NCI-H146 (cell line): ENCODE measurements around the gene RPGR.

Experiments used
- DNase-seq: peaks from one replicate; lab custom pipeline; 2025; lab: John Stamatoyannopoulos, UW

The RPGR gene

DNA sequence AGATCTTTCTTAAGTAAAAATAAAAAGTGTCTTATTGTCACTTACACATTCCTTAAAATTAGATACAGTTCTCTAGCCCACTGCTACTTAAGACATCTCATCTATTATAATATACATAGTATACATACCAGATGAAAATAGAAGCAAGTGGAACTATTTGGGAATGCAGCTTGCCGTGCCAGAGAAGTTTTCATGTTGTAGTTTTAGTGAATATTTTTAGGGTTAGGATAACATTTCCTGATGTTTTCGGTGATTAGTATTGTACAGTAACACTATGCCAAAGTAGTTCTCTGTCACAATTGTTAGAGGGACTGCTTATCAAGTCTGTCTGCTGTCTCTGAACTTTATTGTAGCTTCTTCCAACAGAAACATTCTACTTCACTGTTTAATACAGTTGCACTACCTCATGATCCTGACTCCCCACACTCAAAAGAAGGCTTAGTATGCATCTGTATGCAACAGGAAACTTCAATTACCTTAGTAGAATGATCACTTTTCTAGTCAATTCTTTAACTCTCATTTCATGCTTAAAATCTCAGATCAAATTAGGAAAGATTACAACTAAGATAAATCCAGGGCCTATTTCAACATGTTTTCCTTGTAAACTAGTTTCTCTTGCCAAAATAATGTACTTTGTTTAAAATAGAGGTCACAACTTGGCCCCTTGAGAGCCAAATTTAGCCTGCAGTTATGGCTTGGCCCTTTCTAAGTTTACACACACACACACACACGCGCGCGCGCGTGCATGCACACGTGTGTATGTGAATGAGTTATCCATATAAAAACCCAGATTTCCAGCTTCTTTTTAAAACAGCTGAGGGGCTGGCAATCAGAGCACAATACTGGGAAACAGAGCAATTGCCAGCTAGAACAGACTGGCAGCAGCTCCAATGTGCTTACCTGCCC lies 64.3 kb downstream of the RPGR start:
- DNase-seq, result no peak

DNA sequence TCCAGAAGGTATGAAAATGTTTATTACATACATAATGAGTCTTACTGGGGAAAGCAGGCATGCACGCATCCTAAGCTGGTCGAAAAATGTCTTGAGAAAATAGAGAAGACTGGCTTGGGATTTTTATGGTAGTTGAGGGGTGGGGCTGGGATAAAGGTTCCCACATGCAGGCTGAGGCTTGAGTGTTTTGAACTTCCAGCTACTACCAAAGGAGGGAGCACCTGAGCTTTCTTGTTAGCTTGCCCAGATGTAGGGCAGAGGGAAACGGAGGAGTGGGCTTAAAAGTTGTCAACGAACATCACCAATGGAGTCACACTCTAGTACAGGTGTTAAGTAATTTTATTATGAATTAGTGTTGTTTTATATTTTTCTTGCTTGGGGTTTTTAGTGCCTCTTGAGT lies 67.1 kb downstream of the RPGR start:
- DNase-seq, result peak; percentile 4

DNA sequence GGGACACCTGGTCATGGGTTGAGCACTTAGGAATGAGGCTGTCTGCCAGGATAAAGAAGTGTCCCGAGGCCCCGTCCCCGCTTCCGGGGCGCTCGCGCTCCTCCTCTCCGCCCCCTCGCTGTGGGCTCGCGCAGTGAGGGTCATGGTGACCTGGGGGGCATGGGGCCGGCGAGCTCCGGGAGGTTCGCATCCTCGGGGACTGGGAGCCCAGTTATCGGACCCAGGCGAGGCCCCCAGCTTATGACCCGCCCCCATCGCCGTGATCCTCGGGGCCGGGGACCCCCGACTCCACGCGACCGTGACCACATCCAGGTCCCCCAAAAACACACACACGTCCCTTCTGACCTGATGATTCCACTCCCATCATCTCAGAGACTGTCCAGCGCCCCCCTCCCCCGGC lies 71.3 kb downstream of the RPGR start:
- no peak for DNase-seq

DNA sequence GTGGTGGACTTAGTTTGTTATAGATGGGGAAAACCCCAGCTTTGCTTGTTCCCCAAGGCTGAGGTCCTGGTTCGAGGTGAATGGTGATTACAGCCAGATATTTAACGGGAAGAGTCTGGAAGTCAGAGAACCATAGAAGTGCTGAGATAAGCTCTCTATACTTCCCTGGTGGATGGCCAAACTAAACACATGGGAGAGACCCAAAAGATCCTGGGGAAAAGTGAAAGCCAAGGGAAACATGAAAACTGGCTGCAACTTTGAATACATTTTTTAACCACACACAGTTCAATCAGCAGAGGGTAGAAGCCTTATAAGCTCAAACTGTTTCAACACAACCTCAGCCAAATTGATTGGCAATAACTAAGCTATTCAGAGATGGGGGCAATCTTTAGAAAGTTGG lies 77.3 kb downstream of the RPGR start:
- no peak for DNase-seq

DNA sequence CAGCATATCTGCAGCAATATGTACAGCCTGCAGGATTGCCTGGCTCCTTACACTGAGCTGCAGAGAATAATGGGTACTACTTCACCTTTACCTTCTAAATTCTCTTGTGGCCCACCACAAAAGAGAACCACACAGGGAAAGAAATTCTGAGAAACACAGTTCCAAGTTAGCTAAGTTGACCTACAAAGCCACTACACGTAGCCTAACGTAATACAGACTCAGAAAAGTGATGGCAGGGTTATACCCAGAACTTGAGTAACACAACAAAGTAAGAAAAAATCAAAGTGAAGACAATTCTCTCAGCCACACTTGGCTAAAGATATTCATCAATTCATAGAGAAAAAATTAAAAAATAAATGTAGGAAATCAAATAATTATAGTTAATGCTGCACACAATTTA lies 80.3 kb downstream of the RPGR start:
- no peak for DNase-seq

DNA sequence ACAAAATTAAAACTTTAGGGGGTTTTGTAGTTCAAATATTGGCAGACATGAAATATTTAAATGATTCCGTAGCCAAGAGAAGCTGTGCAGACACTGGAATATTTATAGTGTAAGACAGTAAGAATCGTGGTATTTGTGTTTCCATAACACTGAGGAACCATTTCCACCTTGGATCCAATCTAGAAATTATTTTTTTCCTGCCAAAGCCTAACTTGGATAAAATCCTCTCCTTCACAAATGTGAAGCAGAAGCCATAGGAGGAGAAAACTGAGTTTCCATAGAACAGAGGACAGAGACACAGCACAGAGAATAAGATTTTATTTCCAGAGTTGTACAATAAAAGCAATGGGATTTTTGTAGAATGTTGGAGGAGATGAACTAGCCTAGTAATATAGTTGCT lies 86.8 kb downstream of the RPGR start:
- DNase-seq, result no peak

DNA sequence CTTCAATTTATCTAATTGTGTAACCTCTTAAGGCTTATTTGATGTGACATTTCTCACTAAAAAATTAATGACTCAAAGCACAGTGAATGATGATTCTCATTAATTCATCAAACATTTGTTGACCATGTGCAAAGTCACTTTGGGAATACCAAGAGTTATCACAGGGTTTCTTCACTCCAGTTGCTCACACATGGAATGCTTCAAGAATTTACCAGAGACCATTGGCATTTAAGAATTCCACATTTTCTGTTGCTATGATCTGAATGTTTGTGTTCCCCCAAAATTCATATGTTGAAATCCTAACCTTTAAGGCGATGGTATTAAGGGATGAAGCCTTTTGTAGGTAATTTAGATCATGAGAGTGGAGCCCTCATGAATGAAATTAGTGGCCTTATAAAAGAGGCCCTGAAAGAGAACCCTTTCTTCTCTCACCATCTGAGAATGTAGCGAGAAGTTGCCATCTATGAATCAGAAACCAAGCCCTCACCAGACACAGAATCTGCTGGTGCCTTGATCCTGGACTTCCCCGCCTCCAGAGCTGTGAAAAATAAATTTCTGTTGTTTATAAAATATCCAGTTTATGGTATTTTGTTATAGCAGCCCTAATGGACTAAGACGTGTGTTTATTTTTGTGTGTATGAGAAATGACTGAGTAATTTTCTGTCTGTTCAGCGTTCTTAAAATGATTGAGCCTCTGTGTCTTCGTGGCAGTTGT lies 90.3 kb downstream of the RPGR start:
- DNase-seq, result no peak

DNA sequence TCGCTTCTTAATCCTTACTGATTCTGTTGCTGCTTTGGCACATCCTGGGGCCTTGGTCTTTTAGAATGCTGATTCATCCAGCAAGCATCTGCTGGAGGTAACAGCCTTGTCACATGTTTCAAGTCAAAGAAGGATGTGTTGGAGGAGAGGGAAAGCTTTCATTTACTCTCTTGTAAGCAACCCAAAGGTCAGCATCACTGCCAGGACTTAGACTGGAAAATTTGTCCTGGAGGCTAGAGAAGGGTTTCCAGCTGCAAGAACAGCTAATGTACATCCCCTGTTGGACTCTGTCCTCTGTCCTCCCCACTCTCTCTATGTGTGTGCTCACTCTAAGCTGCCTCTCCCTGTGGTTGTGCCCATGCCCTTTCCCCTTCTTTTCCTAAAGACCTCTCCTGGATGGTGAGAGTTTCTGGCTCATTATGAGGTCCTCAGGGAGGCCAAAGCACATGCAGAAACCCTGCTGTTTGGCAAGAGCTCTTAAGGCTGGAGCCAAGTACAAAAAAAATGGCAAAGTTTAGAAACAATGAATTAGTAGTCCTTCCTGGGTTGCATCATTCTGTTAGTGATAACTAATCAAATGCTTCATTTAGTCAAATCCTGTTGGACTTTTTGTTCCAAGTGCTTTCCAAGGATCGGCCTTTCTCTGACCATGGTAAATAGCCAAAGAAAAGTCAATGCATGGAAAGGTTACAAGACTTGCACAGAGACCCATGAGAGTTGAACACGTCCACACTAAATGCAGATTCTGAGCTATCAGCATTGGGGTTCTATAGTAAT lies 93.2 kb downstream of the RPGR start:
- DNase-seq, result no peak

DNA sequence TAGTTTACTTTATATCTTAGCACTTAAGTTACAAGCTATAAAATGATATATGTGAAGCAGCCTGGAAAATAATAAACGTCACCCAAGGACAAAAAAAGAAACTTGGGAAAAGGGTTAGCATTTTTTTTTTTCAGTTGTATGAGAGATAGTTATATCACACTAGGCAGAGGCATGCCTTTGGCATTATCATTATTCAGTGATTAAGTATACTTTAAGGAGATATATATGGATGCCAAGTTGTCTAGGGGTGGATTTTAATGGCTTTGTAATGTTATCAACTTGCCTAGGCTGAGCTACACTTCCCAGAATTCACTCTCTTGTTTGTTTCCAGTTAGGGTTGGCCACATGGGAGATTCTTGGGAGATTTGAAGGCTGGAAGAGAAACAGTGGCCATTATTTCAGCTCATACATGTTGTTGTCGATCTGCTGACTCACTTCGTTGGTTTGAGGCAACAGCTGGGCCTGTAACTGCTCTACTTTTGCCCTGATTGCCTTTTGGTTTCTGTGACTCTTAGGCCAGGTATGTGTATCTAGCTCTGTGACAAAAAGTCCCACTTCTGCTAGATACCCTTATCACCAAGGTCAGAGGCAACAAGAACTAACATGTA lies 95.1 kb downstream of the RPGR start:
- no peak for DNase-seq

DNA sequence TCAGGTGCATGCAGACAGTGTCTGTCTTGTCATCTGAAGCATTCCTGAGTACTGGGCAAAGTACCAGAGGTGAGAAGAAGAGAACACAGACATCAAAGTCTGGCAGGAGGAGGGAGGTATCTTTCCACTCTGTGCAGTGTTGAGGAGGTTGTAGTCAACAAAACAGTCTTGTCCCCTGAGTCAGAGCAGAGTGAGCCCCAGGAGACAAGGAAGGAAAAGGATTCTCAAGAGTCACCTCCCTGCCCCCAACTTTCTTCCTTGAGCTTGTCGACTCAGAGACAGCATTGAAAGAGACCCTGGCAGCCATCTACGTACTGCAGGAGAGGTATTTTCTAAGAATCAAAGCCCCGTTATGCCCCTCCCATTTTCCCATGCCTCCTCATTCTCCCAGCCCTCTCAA lies 102.2 kb downstream of the RPGR start:
- no peak for DNase-seq

DNA sequence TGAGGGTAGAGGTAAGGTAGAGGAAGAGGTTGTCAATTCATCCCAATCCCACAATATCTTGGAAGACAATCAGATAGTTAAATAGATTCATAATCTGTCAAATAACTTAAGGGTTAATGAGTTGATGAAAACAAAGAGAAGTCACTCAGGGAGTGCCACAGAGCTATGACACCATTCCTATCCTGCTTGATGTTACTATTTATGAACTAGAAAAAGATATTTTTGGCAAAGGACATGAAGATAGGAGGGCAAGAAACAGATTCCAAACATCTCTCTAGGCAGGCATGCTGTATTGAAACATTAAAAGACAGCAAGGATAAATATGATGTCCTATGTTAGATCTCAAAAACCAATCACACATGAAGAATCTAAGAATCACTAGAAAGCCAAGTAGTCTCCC lies 103.1 kb downstream of the RPGR start:
- DNase-seq, result no peak

DNA sequence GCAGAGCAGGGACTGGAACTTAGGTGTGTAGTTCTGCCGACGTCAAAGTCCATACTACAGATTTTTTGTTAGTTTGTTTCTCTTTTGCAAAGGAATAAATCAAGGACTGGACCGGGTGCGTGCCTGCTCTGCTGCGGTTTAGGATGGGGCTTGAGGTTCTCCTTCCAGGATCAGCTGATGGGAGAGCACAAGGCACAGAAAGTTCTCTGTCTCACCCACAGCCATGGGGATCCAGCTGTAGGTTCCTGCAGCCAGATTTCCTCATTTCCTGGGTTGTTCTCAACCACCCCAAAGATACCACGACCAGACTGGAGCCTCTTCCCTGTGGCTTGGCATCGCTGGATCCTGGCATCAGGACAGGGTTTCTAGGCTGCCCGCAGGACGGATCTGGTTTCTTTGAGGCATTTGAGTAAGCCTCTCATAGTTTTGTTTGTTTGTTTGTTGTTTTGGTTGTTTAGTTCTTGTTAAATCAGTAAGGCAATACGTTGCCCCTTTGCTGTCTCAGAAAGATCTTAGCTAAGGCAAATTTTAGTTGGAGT lies 105.8 kb downstream of the RPGR start:
- no peak for DNase-seq

DNA sequence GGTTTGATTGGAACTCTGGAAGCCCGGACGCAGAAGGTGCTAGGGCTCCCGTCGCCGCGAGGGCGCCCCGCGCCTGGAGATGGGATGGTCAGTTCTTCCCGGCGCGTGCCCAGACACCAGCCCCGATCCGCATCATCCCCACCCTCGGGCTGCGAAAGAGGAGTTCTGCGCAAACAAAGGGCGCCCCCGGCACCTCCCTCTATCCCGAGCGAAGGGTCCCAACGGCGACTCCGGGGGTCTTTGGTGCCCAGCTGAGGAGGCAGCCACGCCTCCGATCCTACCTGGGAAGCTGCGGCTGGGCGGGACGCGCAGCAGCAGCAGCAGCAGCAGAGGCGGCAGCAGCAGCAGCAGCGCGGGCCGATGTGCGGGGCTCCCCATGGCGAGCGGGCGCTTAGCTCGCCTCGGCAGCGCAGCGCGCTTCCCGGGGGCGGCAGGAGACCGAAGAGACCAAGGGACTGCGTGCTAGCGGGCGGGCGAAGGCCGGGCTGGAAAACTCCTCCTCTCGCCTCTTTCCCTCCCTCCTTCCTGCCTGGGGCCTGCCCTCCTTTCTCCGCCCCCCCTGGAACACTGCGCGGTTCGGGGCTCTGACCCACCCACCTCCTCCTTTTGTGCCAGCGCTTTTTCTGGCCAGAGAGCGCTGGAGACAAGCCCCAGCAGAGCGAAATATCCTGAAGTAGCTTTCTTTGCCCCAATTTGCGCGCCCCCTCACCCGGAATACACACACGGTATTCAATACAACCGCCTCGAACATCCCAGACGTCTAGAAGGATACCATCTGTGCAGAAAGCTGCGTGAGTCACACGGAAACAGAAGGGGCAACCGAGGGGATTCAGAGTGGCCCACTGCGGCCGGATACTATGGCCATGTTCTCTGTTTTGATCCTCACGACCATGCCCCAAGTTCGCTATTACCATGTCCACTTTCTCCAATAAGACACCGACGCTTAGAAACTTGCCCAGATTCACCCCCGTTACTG lies 106.6 kb downstream of the RPGR start, which contains the start of gene SRPX:
TSS of gene SRPX (minus strand) at position 457 of the 976 bp plus-strand sequence. CDS start at position 378, 79 bp downstream.
- DNase-seq, result peak; percentile 22

DNA sequence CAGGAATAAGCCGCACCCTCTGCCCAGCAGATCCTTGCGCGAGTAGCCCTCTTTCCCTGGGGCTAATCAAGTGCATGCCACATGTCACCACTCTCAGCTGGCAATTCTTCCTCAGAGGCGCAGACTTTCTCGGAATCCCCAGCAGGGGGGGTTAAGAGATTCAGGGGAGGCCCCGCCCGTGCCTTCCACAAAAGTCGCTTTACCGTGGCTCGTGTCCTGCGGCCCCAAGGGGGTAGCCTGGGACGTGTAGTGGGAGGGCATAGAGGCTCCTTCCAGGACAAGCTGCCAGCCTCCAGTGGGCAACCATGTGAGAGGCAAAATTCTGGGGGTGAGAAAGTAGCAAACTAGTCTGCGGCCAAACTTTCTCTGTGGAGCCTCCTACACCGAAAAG lies 107.3 kb downstream of the RPGR start:
- DNase-seq, result peak; percentile 1
